CD4-positive, alpha-beta memory T cell (primary cell): ENCODE measurements around the gene KLHL40. TPM values are rescaled to one million over a fixed set of nuclear protein-coding genes. Genes with fewer than 3 reads are reported as not detected.

Experiments used
- CTCF ChIA-PET: fragments of 350-600 bp; sonication (Branson Sonifier 250); formaldehyde crosslinking; loops from one replicate; lab custom pipeline; 2021; ENCODE audit warnings: inconsistent platforms; ENCODE audit not compliant: partially characterized antibody; lab: Charles Lee
- POLR2A ChIA-PET: fragments of 350-600 bp; sonication (Branson Sonifier 250); formaldehyde crosslinking; loops from one replicate; lab custom pipeline; 2021; ENCODE audit not compliant: partially characterized antibody; lab: Charles Lee
- DNase-seq, 5 donors: peaks; one replicate each; pipeline versions ENCODE4 v3.0.0 to v3.0.0-alpha.2; 2020 to 2022; ENCODE audit warnings: mixed read lengths in 1 of 5
- H3K27ac ChIP-seq: one replicate; pipeline ENCODE4 v1.7.0; 2013; ENCODE audit warnings: low read depth, low read length
- H3K27me3 ChIP-seq: 2 replicates; pipeline ENCODE4 v1.7.0; 2013; ENCODE audit warnings: mild to moderate bottlenecking, low read length, moderate library complexity; ENCODE audit not compliant: insufficient read depth
- H3K36me3 ChIP-seq: 2 replicates; pipeline ENCODE4 v1.7.0; 2013; ENCODE audit warnings: mild to moderate bottlenecking, low read length, moderate library complexity; ENCODE audit not compliant: insufficient read depth
- H3K4me1 ChIP-seq: 2 replicates; pipeline ENCODE4 v1.7.0; 2013; ENCODE audit warnings: mild to moderate bottlenecking, low read length, moderate library complexity; ENCODE audit not compliant: insufficient read depth
- H3K4me3 ChIP-seq, 2 donors: one replicate each; pipeline ENCODE4 v1.7.0; 2013; ENCODE audit warnings: low read length in 2 of 2, mild to moderate bottlenecking in 1 of 2
- H3K9me3 ChIP-seq, 2 donors: one replicate each; pipeline ENCODE4 v1.7.0; 2013; ENCODE audit warnings: low read length in 2 of 2, control low read depth in 1 of 2; ENCODE audit not compliant: control insufficient read depth in 1 of 2
- H3K27ac Mint-ChIP-seq, 7 donors: one replicate each; pipeline ENCODE4 v1.8.0; 2020 to 2021; ENCODE audit warnings: mixed read lengths in 7 of 7, mild to moderate bottlenecking in 6 of 7, inconsistent platforms in 3 of 7, moderate library complexity in 3 of 7
- H3K27me3 Mint-ChIP-seq, 2 donors: one replicate each; pipeline ENCODE4 v1.8.0; 2020 to 2021; ENCODE audit warnings: mixed read lengths in 2 of 2
- H3K36me3 Mint-ChIP-seq, 2 donors: one replicate each; pipeline ENCODE4 v1.8.0; 2020 to 2021; ENCODE audit warnings: mixed read lengths in 2 of 2, inconsistent platforms in 1 of 2, mild to moderate bottlenecking in 1 of 2
- H3K4me1 Mint-ChIP-seq, 4 donors: one replicate each; pipeline ENCODE4 v1.8.0; 2020 to 2021; ENCODE audit warnings: mixed read lengths in 4 of 4, mild to moderate bottlenecking in 1 of 4
- H3K4me3 Mint-ChIP-seq, 8 donors: one replicate each; pipeline ENCODE4 v1.8.0; 2020 to 2021; ENCODE audit warnings: mixed read lengths in 8 of 8, mild to moderate bottlenecking in 7 of 8, moderate library complexity in 6 of 8, inconsistent platforms in 3 of 8
- H3K9me3 Mint-ChIP-seq, 8 donors: one replicate each; pipeline ENCODE4 v1.8.0; 2020 to 2021; ENCODE audit warnings: mixed read lengths in 8 of 8, mild to moderate bottlenecking in 5 of 8, inconsistent platforms in 3 of 8, moderate library complexity in 1 of 8
- intact Hi-C: fragments of 100-400 bp; cut with micrococcal nuclease; formaldehyde crosslinking; loops from one replicate; pipeline ENCODE4 v1.15.1; 2023
- polyA plus RNA-seq, 2 donors: library from polyadenylated mRNA; unstranded; fragments of 300-500 nt; fragmentation: Illumina TruSeq; gene quantifications; one replicate each; pipeline ENCODE4 v1.2.3, GENCODE V29; 2021
- total RNA-seq, 2 experiments: library from RNA; stranded (reverse); gene quantifications; one replicate each; pipeline ENCODE4 v1.2.3, GENCODE V29; 2021

KLHL40 gene
- total RNA-seq: not detected
- not detected for polyA plus RNA-seq

- H3K36me3 ChIP-seq: no peaks in the 10 kb centered on the region
- CTCF ChIA-PET: no interaction called here
- no peak within 1 kb of the TSS for H3K27ac ChIP-seq
- Mint-ChIP-seq H3K27ac (peak within 1 kb of the TSS in 1 of 7 donors; percentile 58), H3K4me3 (peak within 1 kb of the TSS in 4 of 8 donors; percentile 13 to 66 (median 40)), H3K4me1 (peaks cover 0 to 2% (median 0%) of the 10 kb centered on the region in 4 donors), H3K9me3 (no peaks in the 10 kb centered on the region), H3K36me3 (no peaks in the 10 kb centered on the region), H3K27me3 (peaks cover 14 to 24% of the 10 kb centered on the region in 2 donors)
- no peaks in the 10 kb centered on the region for H3K4me1 ChIP-seq
- H3K9me3 ChIP-seq: no peaks in the 10 kb centered on the region
- no peaks in the 10 kb centered on the region for H3K27me3 ChIP-seq
- H3K4me3 ChIP-seq: no peak within 1 kb of the TSS
- DNase-seq: no peak
- intact Hi-C loops: no loop called here
- POLR2A ChIA-PET: no interaction called here
Measured at GRCh38 chr3:42685363-42685881, at the start of gene KLHL40. Gene KLHL40 (plus strand): TSS chr3:42685537. CDS start chr3:42685619, 82 bp downstream.

GRCh38 chr3:42637001-42637400, 48.3 kb upstream of the KLHL40 start:
- H3K4me3 Mint-ChIP-seq: no peak overlapping the region
- H3K4me1 Mint-ChIP-seq: peaks cover 9 to 23% (median 12%) of the 10 kb centered on the region in 4 donors
- no peaks in the 10 kb centered on the region for H3K9me3 ChIP-seq
- peaks cover 58% of the 10 kb centered on the region for H3K36me3 ChIP-seq
- H3K9me3 Mint-ChIP-seq: no peaks in the 10 kb centered on the region
- POLR2A ChIA-PET: interaction anchor here (0.6 to 4.0 kb wide), 4 partner anchors 29 to 1434 kb away, joined by 3 to 29 read pairs (median 4); partner anchors contain the start of genes NKTR and SEC22C
- H3K36me3 Mint-ChIP-seq: peaks cover 30 to 45% of the 10 kb centered on the region in 2 donors
- DNase-seq: no peak
- H3K27ac Mint-ChIP-seq: no peak overlapping the region
- intact Hi-C loops: no loop called here
- H3K27ac ChIP-seq: peak overlapping the region; percentile 70
- CTCF ChIA-PET: interaction anchor here (1.0 to 2.5 kb wide), 7 partner anchors 13 to 109 kb away, joined by 3 to 9 read pairs (median 4); partner anchors contain the start of gene NKTR
- no peaks in the 10 kb centered on the region for H3K27me3 Mint-ChIP-seq
- no peaks in the 10 kb centered on the region for H3K27me3 ChIP-seq
- peaks cover 43% of the 10 kb centered on the region for H3K4me1 ChIP-seq
- no peak overlapping the region for H3K4me3 ChIP-seq

- peaks cover 36 to 46% of the 10 kb centered on the region in 2 donors for H3K36me3 Mint-ChIP-seq
Measured at GRCh38 chr3:42638339-42638842, 46.9 kb upstream of the KLHL40 start.

GRCh38 chr3:42639192-42639591, 46.1 kb upstream of the KLHL40 start:
- ChIA-PET POLR2A (interaction anchor here (4.0 kb wide), 1 partner anchor 38 kb away, joined by 29 read pairs; the partner anchor contains the start of gene NKTR), CTCF (interaction anchor here (0.7 kb wide), 1 partner anchor 23 kb away, joined by 3 read pairs; no protein-coding TSS in a partner anchor)
- peaks cover 9 to 18% (median 13%) of the 10 kb centered on the region in 4 donors for H3K4me1 Mint-ChIP-seq
- Histone ChIP-seq H3K4me1 (peaks cover 43% of the 10 kb centered on the region), H3K36me3 (peaks cover 58% of the 10 kb centered on the region), H3K27me3 (no peaks in the 10 kb centered on the region), H3K4me3 (peak overlapping the region in 1 of 2 donors; percentile 21), H3K27ac (peak overlapping the region; percentile 70), H3K9me3 (no peaks in the 10 kb centered on the region)
- no peak overlapping the region for H3K4me3 Mint-ChIP-seq
- peak in 1 of 5 donors; percentile 31 for DNase-seq
- intact Hi-C loops: no loop called here
- no peaks in the 10 kb centered on the region for H3K9me3 Mint-ChIP-seq
- no peaks in the 10 kb centered on the region for H3K27me3 Mint-ChIP-seq
- peaks cover 33 to 43% of the 10 kb centered on the region in 2 donors for H3K36me3 Mint-ChIP-seq
- no peak overlapping the region for H3K27ac Mint-ChIP-seq

More at GRCh38 chr3:42638339-42638842, 46.9 kb upstream of the KLHL40 start:
- Mint-ChIP-seq H3K4me1 (peaks cover 11 to 23% (median 13%) of the 10 kb centered on the region in 4 donors), H3K4me3 (no peak overlapping the region), H3K27ac (no peak overlapping the region), H3K9me3 (no peaks in the 10 kb centered on the region), H3K27me3 (no peaks in the 10 kb centered on the region)
- no peaks in the 10 kb centered on the region for H3K27me3 ChIP-seq
- peak; percentile 65 to 78 (median 71) for DNase-seq
- intact Hi-C loops: loop anchor here (1.0 kb wide), 2 partner anchors 38 to 56 kb away; partner anchors contain the start of gene NKTR
- peaks cover 59% of the 10 kb centered on the region for H3K36me3 ChIP-seq
- H3K9me3 ChIP-seq: no peaks in the 10 kb centered on the region
- ChIA-PET POLR2A (interaction anchor here (1.0 to 4.0 kb wide), 2 partner anchors 30 to 37 kb away, joined by 3 to 29 read pairs; partner anchors contain the start of gene NKTR), CTCF (interaction anchor here (2.5 kb wide), 1 partner anchor 92 kb away, joined by 9 read pairs; no protein-coding TSS in a partner anchor)
- H3K4me1 ChIP-seq: peaks cover 43% of the 10 kb centered on the region
- H3K27ac ChIP-seq: peak overlapping the region; percentile 70
- H3K4me3 ChIP-seq: peak overlapping the region in 1 of 2 donors; percentile 21

- ChIA-PET POLR2A (interaction anchor here (0.7 to 2.2 kb wide), 4 partner anchors 12 to 50 kb away, joined by 3 to 7 read pairs (median 4); partner anchors contain the start of genes NKTR and SS18L2), CTCF (no interaction called here)
- Histone ChIP-seq H3K27ac (peak overlapping the region; percentile 70), H3K4me3 (no peak overlapping the region), H3K9me3 (no peaks in the 10 kb centered on the region), H3K4me1 (peaks cover 43% of the 10 kb centered on the region), H3K27me3 (no peaks in the 10 kb centered on the region), H3K36me3 (peaks cover 60% of the 10 kb centered on the region)
- H3K4me3 Mint-ChIP-seq: peak overlapping the region in 3 of 8 donors; percentile 10 to 67 (median 63)
- H3K36me3 Mint-ChIP-seq: peaks cover 39 to 45% of the 10 kb centered on the region in 2 donors
- no peak for DNase-seq
- peak overlapping the region in 3 of 7 donors; percentile 77 to 94 (median 92) for H3K27ac Mint-ChIP-seq
- H3K9me3 Mint-ChIP-seq: no peaks in the 10 kb centered on the region
- no peaks in the 10 kb centered on the region for H3K27me3 Mint-ChIP-seq
- intact Hi-C loops: no loop called here
- peaks cover 9 to 15% (median 12%) of the 10 kb centered on the region in 4 donors for H3K4me1 Mint-ChIP-seq
Measured at GRCh38 chr3:42640129-42640528, 45.2 kb upstream of the KLHL40 start.

GRCh38 chr3:42640771-42641370, 44.5 kb upstream of the KLHL40 start:
- Mint-ChIP-seq H3K27ac (peak overlapping the region in 6 of 7 donors; percentile 77 to 94 (median 87)), H3K36me3 (peaks cover 38 to 45% of the 10 kb centered on the region in 2 donors), H3K27me3 (no peaks in the 10 kb centered on the region), H3K4me3 (peak overlapping the region; percentile 22 to 75 (median 51)), H3K9me3 (no peaks in the 10 kb centered on the region), H3K4me1 (peaks cover 9 to 12% (median 11%) of the 10 kb centered on the region in 4 donors)
- Histone ChIP-seq H3K36me3 (peaks cover 63% of the 10 kb centered on the region), H3K27ac (peak overlapping the region; percentile 7), H3K27me3 (no peaks in the 10 kb centered on the region), H3K9me3 (no peaks in the 10 kb centered on the region), H3K4me3 (no peak overlapping the region), H3K4me1 (peaks cover 43% of the 10 kb centered on the region)
- POLR2A ChIA-PET: interaction anchor here (0.7 to 2.2 kb wide), 5 partner anchors 9 to 50 kb away, joined by 3 to 7 read pairs (median 5); partner anchors contain the start of genes NKTR and SS18L2
- no peak for DNase-seq
- CTCF ChIA-PET: interaction anchor here (1.2 to 2.3 kb wide), 3 partner anchors 12 to 105 kb away, joined by 3 to 7 read pairs (median 6); partner anchors contain the start of genes SEC22C and ZBTB47
- intact Hi-C loops: no loop called here
